Aorta (tissue), 5 donors: ENCODE results near the gene KLHL35. TPM values are rescaled to one million over a fixed set of nuclear protein-coding genes. Genes with fewer than 3 reads are reported as not detected.

ENCODE experiments used
- ATAC-seq: fragments of 200-7000 bp; cut with Tn5 transposase; one replicate; pipeline ENCODE4 v1.9.1; 2022; ENCODE audit warnings: moderate library complexity; ENCODE audit not compliant: low FRiP score
- DNase-seq, 2 donors: peaks; one replicate each; pipeline ENCODE4 v3.0.0-alpha.2; 2020
- H3K27ac ChIP-seq, 2 donors: one replicate each; pipeline ENCODE4 v1.5.1; 2013; ENCODE audit warnings: low read length in 2 of 2, mild to moderate bottlenecking in 2 of 2, moderate library complexity in 2 of 2, control low read depth in 1 of 2, inconsistent platforms in 1 of 2, low read depth in 1 of 2
- H3K27me3 ChIP-seq, 2 donors: one replicate each; pipeline ENCODE4 v1.6.1; 2013; ENCODE audit warnings: control low read depth in 1 of 2, low read length in 1 of 2, mild to moderate bottlenecking in 1 of 2, moderate library complexity in 1 of 2; ENCODE audit not compliant: insufficient read depth in 2 of 2, control insufficient read depth in 1 of 2
- H3K36me3 ChIP-seq, 2 donors: one replicate each; pipeline ENCODE4 v1.6.1; 2013; ENCODE audit warnings: control low read depth in 1 of 2, low read length in 1 of 2, mild to moderate bottlenecking in 1 of 2; ENCODE audit not compliant: insufficient read depth in 2 of 2, control insufficient read depth in 1 of 2
- H3K4me1 ChIP-seq, 2 donors: one replicate each; pipeline ENCODE4 v1.6.1; 2013; ENCODE audit warnings: low read length in 2 of 2, control low read depth in 1 of 2, mild to moderate bottlenecking in 1 of 2, moderate library complexity in 1 of 2; ENCODE audit not compliant: insufficient read depth in 2 of 2, control insufficient read depth in 1 of 2
- H3K4me3 ChIP-seq, 2 donors: one replicate each; pipeline ENCODE4 v1.5.1; 2013; ENCODE audit warnings: low read length in 2 of 2, control low read depth in 1 of 2, mild to moderate bottlenecking in 1 of 2
- H3K9me3 ChIP-seq: one replicate; pipeline ENCODE4 v1.6.1; 2013; ENCODE audit warnings: mild to moderate bottlenecking, low read length; ENCODE audit not compliant: control insufficient read depth
- WGBS, 2 donors: extraction: QIAGEN DNeasy Blood & Tissue Kit; methylation state at CpG; one replicate each; pipeline ENCODE4 v1.1.7; 2013; 5-methylcytosine and 5-hydroxymethylcytosine counted together
- intact Hi-C, 2 donors: fragments of 100-400 bp; cut with DNase I; formaldehyde crosslinking; loops; one replicate each; pipeline versions ENCODE4 v1.14.2 to v1.15.0; 2022
- polyA plus RNA-seq, 2 donors: library from polyadenylated mRNA; stranded (reverse); fragments of 200-250 nt; gene quantifications; one replicate each; pipeline ENCODE4 v1.2.3, GENCODE V29; 2013
- total RNA-seq, 2 donors: library from RNA; stranded (reverse); fragmentation: NEBNext Ultra II Directional; extraction: Animal tissue kit (Norgen Biotek cat#: 25700); gene quantifications; one replicate each; pipeline ENCODE4 v1.2.1, GENCODE V29; 2021
- donor health status: healthy with polysubstance abuse.
- donor health status: Bipolar disorder and iron deficiency.
- donor health status: DM: no; HTN: no; CAD: no.
- donor health status: DM: no; HTN: no; CAD: no.
- donor health status: DM: yes; HTN: yes; CAD: no.

KLHL35 gene
- total and polyA plus RNA-seq, 4 donors = 0.75 to 3.1 (median 1.8) TPM

DNA sequence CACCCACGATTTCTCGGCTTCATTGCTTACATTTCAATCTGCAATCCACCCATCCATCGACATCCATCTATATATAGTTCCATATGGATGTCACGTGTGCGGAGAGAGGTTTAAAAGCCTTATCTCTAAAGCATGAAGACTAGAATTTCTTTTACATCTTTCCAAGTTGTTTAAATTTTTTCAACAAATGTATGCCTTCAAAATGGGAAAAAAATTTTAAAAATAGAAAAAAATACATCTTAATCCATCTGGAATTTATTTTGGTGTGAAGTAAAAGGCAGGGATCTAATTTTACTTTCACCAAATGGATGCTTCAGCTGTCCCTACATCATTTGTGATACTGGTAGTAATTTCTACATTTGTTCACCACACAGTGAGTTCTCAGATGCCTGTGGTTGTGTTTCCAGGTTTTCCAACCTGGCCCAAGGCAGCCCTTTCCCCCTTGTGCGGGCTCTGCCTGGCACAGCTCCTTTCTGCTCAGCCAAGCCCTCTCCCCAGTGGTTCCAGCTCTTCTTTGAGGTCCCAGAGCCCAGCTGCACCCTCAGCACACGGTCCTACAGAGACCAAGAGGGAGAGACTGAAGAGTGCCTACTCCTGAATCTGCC lies 37.6 kb upstream of the KLHL35 start:
- Histone ChIP-seq H3K4me1 (no peaks in the 10 kb centered on the region), H3K27ac (no peak overlapping the region), H3K4me3 (no peak overlapping the region), H3K27me3 (no peaks in the 10 kb centered on the region), H3K36me3 (no peaks in the 10 kb centered on the region), H3K9me3 (no peaks in the 10 kb centered on the region)
- no peak for ATAC-seq
- intact Hi-C loops = no loop called here
- 82 to 85% methylated on average over 7 of the region's 7 CpGs for WGBS, 2 donors
- peak; percentile 6 to 17 for DNase-seq

DNA sequence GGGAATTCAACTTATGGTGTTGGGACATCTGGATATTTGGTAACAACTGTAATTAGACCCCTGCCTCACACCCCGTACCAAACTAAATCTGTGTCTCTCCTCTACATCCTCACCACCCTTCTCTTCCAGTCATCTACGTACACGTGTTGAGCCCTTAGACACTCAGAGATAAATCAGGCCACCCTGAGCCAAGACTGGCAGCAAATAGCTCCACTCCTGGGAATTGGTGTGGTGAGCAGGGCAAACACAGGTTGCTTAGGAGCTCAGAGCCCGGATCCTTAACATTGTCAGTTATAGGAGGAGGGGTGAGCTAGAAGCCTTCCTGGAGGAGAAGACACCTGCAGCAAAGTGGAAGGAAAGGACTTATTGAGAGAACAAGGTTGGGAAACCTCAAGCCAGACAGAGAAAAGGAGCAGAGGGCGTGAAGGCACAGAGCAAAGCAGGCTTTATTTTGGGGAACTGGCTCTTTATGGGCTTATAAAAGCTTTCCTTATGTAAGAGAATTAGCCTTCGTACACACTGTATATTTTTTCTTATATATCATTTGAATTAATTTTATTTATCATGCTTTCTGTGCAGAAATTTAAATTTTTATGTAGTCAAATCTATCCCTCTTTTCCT lies 36.9 kb upstream of the KLHL35 start:
- H3K9me3 ChIP-seq = no peaks in the 10 kb centered on the region
- WGBS, 2 donors = 72 to 79% methylated on average over 6 of the region's 6 CpGs
- H3K27me3 ChIP-seq = no peaks in the 10 kb centered on the region
- no peak overlapping the region for H3K27ac ChIP-seq
- ATAC-seq (no peak), DNase-seq (peak; percentile 3 to 4)
- intact Hi-C loops = no loop called here
- no peak overlapping the region for H3K4me3 ChIP-seq
- no peaks in the 10 kb centered on the region for H3K4me1 ChIP-seq
- H3K36me3 ChIP-seq = no peaks in the 10 kb centered on the region

DNA sequence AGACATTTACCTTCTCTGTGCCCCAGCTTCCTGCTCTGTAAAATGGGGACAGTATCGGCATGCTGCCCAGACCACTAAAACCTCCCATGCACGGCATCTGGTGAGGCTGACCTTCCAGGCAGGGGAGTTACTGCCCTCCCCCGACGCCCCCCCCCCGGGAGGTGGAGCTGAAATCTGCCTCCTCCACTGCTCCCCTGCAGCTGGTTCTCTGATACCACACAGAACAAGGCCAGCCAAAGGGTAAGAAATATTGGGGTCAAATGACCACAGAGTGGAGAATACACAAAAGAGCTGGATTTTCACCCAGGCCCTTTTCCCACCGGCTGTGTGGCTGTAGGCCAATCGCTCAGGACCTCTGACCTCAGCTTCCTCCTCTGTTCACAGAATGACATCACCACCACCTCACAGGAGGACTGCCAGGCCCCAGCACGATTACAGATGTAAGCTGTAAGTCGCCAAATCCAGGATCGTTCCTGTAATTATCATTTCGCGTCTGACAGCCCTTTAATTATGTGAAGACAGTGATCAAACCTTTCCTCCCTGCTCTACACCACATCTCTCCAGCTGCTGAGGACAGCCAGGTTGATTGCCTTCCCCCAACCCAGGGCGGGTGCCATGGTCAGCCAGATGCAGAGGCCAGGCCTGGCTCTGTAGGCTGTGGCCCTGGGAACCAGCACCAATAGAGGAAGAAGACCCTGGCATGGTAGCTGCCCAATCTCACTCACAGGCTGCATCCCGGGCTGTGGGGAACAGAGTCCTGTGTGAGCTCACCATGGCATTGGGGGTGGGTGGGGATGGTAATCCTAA lies 35.7 kb upstream of the KLHL35 start:
- intact Hi-C loops = no loop called here
- no peaks in the 10 kb centered on the region for H3K27me3 ChIP-seq
- H3K4me3 ChIP-seq = no peak overlapping the region
- peak; percentile 62 to 86 for DNase-seq
- H3K4me1 ChIP-seq = no peaks in the 10 kb centered on the region
- ATAC-seq = no peak
- WGBS, 2 donors = 72 to 74% methylated on average over 14 of the region's 14 CpGs
- H3K9me3 ChIP-seq = no peaks in the 10 kb centered on the region
- H3K27ac ChIP-seq = no peak overlapping the region
- H3K36me3 ChIP-seq = no peaks in the 10 kb centered on the region

DNA sequence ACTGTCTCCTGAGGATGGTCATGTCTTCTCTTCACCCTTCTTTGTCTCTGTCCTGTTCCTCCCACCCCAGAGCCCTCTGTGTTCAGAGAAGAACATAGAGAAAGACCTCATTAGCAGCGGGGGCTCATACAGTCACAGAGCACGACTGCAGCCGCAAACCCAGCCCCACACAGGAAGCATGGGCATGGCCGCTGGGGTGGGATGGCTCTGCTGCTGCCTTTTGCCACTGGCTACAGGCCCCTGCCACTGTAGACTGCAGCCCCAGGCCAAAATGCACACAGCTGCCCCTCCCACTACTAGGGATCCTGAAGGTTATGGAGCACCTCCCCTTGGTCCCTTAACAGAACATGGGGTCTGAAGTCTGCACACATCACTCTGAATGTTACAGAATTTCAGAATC lies 34.9 kb upstream of the KLHL35 start:
- ATAC-seq (no peak), DNase-seq (peak; percentile 0 to 61)
- WGBS, 2 donors = 92 to 96% methylated on average over 4 of the region's 4 CpGs
- Histone ChIP-seq H3K9me3 (no peaks in the 10 kb centered on the region), H3K36me3 (no peaks in the 10 kb centered on the region), H3K4me3 (no peak overlapping the region), H3K27ac (no peak overlapping the region), H3K4me1 (no peaks in the 10 kb centered on the region), H3K27me3 (no peaks in the 10 kb centered on the region)
- intact Hi-C loops = no loop called here

DNA sequence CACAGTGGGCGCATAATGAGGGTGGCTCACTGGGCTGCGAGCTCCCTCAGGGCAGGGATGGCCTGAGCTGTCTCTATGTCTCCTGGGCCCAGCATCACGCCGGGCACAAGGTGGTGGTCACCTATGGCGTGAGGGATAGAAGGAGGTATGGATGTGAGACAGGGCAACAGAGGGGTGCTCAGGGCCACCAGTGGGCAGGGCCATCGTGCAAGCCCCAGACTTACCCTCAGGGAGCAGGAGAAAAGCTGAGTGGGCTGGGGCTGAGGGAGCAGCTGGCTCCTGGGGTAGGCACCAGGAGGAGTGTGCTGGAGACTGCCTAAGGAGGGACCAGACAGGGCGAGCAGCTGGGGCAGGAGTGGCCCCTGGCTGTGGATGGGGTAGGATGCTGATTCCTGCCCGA lies 34.3 kb upstream of the KLHL35 start:
- intact Hi-C loops = no loop called here
- no peaks in the 10 kb centered on the region for H3K27me3 ChIP-seq
- H3K36me3 ChIP-seq = no peaks in the 10 kb centered on the region
- no peaks in the 10 kb centered on the region for H3K4me1 ChIP-seq
- H3K27ac ChIP-seq = no peak overlapping the region
- H3K4me3 ChIP-seq = no peak overlapping the region
- DNase-seq (peak in 1 of 2 donors; percentile 60), ATAC-seq (no peak)
- H3K9me3 ChIP-seq = no peaks in the 10 kb centered on the region
- WGBS, 2 donors = 92 to 95% methylated on average over 8 of the region's 8 CpGs

DNA sequence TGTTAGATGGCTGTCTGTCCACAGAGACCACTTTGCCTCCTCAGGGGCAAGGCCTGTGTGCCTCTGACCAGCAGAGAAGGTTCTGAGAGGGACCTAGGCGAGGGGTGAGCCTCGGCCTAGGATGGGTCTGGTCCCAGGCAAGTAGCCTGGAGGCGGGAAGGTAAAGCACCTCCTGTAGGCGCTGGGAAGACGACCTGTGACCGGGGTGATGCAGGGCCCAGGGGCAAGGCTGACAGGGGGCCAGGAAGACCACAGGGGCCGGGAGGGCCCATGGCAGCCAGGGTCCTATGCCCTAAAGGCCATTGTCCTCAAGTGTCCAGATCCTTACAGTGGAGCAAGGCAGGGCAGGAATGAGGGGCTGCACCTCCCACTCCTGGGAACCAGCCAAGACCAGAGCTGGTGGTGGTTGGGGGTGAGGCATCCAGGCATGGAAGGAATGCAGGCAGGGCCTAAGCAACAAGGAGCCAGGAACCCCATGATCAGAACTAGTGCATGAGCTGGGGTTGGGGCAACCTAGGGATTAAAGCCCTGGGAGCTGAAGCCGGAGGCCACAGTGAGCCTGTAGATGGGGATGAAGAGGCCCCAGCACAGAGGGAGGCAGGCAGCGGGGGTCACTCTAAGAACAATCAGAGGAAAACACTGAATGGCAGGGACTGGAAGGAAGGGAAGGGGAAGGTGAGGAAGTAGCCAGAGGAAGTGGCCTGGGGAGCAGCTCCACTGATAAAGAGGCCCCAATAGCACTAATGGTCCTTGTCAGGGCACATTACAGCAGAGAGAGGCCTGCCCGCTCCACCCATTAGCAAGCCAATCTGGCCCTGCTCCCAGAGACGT lies 32.9 kb upstream of the KLHL35 start:
- no peaks in the 10 kb centered on the region for H3K36me3 ChIP-seq
- H3K4me1 ChIP-seq = no peaks in the 10 kb centered on the region
- H3K9me3 ChIP-seq = no peaks in the 10 kb centered on the region
- no peak overlapping the region for H3K4me3 ChIP-seq
- no peaks in the 10 kb centered on the region for H3K27me3 ChIP-seq
- H3K27ac ChIP-seq = no peak overlapping the region
- DNase-seq (peak in 1 of 2 donors; percentile 71), ATAC-seq (no peak)
- intact Hi-C loops = no loop called here
- 93 to 95% methylated on average over 11 of the region's 11 CpGs for WGBS, 2 donors

DNA sequence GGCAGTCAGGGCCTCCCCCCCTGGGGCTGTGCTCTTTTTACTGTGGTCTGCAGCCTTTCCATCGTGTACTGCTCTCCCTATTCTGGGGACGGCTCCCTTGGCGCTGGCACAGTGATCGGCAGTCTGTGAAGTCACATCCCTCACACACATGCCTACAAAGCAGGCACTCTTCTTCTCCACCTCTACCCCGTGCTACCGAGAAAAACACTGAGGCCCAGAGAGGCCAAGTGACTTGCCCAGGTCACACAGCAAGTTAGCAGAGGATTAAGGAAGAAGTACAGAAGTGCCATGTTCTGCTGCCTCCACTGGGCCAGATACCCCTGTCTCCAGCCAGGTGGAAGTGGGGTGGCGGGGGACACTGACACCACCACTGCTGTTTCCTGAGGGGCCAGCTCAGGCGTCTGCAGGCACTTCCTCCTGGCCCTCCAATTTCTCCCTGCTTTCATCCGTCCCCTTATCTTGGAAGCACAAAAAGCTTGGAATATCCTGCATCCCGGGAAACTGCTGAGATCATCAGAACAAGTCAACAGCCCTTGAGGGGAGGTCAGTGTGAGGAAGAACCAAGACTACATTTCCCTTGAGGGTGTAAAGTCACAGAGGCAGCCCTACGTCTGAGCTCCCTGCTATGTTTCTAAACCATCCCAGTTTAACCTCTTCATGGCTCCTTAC lies 30.2 kb upstream of the KLHL35 start:
- intact Hi-C loops = no loop called here
- no peaks in the 10 kb centered on the region for H3K4me1 ChIP-seq
- H3K4me3 ChIP-seq = no peak overlapping the region
- H3K36me3 ChIP-seq = no peaks in the 10 kb centered on the region
- 65 to 67% methylated on average over 11 of the region's 11 CpGs for WGBS, 2 donors
- no peaks in the 10 kb centered on the region for H3K27me3 ChIP-seq
- ATAC-seq = no peak
- no peaks in the 10 kb centered on the region for H3K9me3 ChIP-seq
- no peak overlapping the region for H3K27ac ChIP-seq
- peak in 1 of 2 donors; percentile 35 for DNase-seq

DNA sequence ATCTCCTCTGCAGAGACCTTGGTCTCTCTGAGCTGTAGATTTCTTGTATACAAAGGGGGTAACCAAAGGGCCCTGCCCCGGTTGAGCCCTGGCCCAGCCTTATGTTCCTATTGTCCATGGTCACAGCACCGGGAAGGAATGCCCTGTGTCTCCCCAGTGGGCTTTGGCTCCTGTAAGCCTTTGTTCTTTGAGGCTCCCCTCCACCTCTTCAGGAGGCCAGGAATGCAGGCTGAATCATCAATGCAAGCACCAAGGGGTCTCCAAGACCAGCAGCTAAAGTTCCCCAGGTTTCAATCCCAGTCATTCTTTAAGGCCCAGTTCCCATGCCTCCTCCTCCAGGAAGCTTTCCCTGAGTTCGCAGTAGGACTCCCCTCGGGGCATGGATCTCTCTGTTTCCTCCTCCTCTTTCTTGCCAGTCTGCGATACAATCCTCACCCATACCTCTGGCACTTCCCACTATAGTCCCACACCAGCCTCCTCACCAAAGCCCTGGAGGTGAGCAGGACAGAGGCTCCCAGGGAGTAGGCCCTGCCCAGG lies 29.2 kb upstream of the KLHL35 start:
- intact Hi-C loops = no loop called here
- peak in 1 of 2 donors; percentile 50 for DNase-seq
- Histone ChIP-seq H3K4me3 (no peak overlapping the region), H3K27me3 (no peaks in the 10 kb centered on the region), H3K27ac (no peak overlapping the region), H3K4me1 (no peaks in the 10 kb centered on the region), H3K9me3 (no peaks in the 10 kb centered on the region), H3K36me3 (no peaks in the 10 kb centered on the region)
- no peak for ATAC-seq
- 88% methylated on average over 5 of the region's 5 CpGs for WGBS, 2 donors
